ENCODE measurements around the gene TCERG1L. TPM values are rescaled to one million over a fixed set of nuclear protein-coding genes. Genes with fewer than 3 reads are reported as not detected.

TCERG1L gene
- total RNA-seq, 2 donors from 2014 or later: 4.0 to 4.2 TPM

- ATAC-seq (no peak), DNase-seq (no peak)
- H3K4me1 ChIP-seq: no peaks in the 10 kb centered on the region
- H3K4me3 ChIP-seq: no peak overlapping the region
- no peak overlapping the region for H3K27ac ChIP-seq
- H3K9me3 ChIP-seq: no peaks in the 10 kb centered on the region
- WGBS, 2 donors: 17 to 40% methylated on average over 4 to 5 of the region's 5 CpGs
- TF ChIP-seq CTCF (IDR thresholded peaks at IDR 0.05) (no peak), POLR2A (IDR thresholded peaks at IDR 0.05) (no peak)
- H3K27me3 ChIP-seq: no peaks in the 10 kb centered on the region
- H3K36me3 ChIP-seq (replicated peaks in 1 of 2; ENCODE audit: insufficient read depth in 1 of 2, low read depth in 2 of 2): no peaks in the 10 kb centered on the region
- intact Hi-C loops (cut with DNase I): no loop called here
Measured at GRCh38 chr10:131346456-131346855, 34.9 kb upstream of the TCERG1L start.

GRCh38 chr10:131345691-131346090 lies 34.2 kb upstream of the TCERG1L start:
- ATAC-seq: no peak
- H3K36me3 ChIP-seq (replicated peaks in 1 of 2; ENCODE audit: insufficient read depth in 1 of 2, low read depth in 2 of 2): no peaks in the 10 kb centered on the region
- no peak overlapping the region for H3K4me3 ChIP-seq
- intact Hi-C loops (cut with DNase I): no loop called here
- no peaks in the 10 kb centered on the region for H3K4me1 ChIP-seq
- H3K27ac ChIP-seq: no peak overlapping the region
- no peak for DNase-seq
- no peaks in the 10 kb centered on the region for H3K9me3 ChIP-seq
- H3K27me3 ChIP-seq: no peaks in the 10 kb centered on the region
- WGBS, 2 donors: 73% methylated on average over 11 of the region's 11 CpGs
- TF ChIP-seq CTCF (IDR thresholded peaks at IDR 0.05) (no peak), POLR2A (IDR thresholded peaks at IDR 0.05) (no peak)

GRCh38 chr10:131344747-131345146 lies 33.2 kb upstream of the TCERG1L start:
- Histone ChIP-seq H3K27ac (no peak overlapping the region), H3K4me1 (no peaks in the 10 kb centered on the region), H3K27me3 (no peaks in the 10 kb centered on the region), H3K36me3 (replicated peaks in 1 of 2; ENCODE audit: insufficient read depth in 1 of 2, low read depth in 2 of 2) (no peaks in the 10 kb centered on the region), H3K4me3 (no peak overlapping the region), H3K9me3 (no peaks in the 10 kb centered on the region)
- ATAC-seq (no peak), DNase-seq (no peak)
- intact Hi-C loops (cut with DNase I): no loop called here
- TF ChIP-seq POLR2A (IDR thresholded peaks at IDR 0.05) (no peak), CTCF (IDR thresholded peaks at IDR 0.05) (no peak)
- WGBS, 2 donors: 62 to 64% methylated on average over 7 of the region's 7 CpGs

GRCh38 chr10:131337741-131338140 lies 26.2 kb upstream of the TCERG1L start:
- WGBS, 2 donors: 46 to 58% methylated on average over 5 of the region's 5 CpGs
- Histone ChIP-seq H3K36me3 (replicated peaks in 1 of 2; ENCODE audit: insufficient read depth in 1 of 2, low read depth in 2 of 2) (no peaks in the 10 kb centered on the region), H3K9me3 (no peaks in the 10 kb centered on the region), H3K4me1 (no peaks in the 10 kb centered on the region), H3K4me3 (no peak overlapping the region), H3K27me3 (peaks cover 0 to 4% of the 10 kb centered on the region in 2 donors), H3K27ac (no peak overlapping the region)
- ATAC-seq (no peak), DNase-seq (no peak)
- intact Hi-C loops (cut with DNase I): no loop called here
- no peak for TF ChIP-seq POLR2A (IDR thresholded peaks at IDR 0.05)
- no peak for TF ChIP-seq CTCF (IDR thresholded peaks at IDR 0.05)

- intact Hi-C loops (cut with DNase I): no loop called here
- TF ChIP-seq CTCF (IDR thresholded peaks at IDR 0.05) (no peak), POLR2A (IDR thresholded peaks at IDR 0.05) (no peak)
- Histone ChIP-seq H3K4me3 (no peak overlapping the region), H3K9me3 (no peaks in the 10 kb centered on the region), H3K27ac (no peak overlapping the region), H3K36me3 (replicated peaks in 1 of 2; ENCODE audit: insufficient read depth in 1 of 2, low read depth in 2 of 2) (no peaks in the 10 kb centered on the region), H3K27me3 (peaks cover 0 to 4% of the 10 kb centered on the region in 2 donors), H3K4me1 (no peaks in the 10 kb centered on the region)
- DNase-seq (no peak), ATAC-seq (no peak)
Measured at GRCh38 chr10:131332821-131333220, 21.3 kb upstream of the TCERG1L start.

All from body of pancreas (tissue), 4 donors.